ENCODE results near the gene CLMN.

Gene CLMN

DNA sequence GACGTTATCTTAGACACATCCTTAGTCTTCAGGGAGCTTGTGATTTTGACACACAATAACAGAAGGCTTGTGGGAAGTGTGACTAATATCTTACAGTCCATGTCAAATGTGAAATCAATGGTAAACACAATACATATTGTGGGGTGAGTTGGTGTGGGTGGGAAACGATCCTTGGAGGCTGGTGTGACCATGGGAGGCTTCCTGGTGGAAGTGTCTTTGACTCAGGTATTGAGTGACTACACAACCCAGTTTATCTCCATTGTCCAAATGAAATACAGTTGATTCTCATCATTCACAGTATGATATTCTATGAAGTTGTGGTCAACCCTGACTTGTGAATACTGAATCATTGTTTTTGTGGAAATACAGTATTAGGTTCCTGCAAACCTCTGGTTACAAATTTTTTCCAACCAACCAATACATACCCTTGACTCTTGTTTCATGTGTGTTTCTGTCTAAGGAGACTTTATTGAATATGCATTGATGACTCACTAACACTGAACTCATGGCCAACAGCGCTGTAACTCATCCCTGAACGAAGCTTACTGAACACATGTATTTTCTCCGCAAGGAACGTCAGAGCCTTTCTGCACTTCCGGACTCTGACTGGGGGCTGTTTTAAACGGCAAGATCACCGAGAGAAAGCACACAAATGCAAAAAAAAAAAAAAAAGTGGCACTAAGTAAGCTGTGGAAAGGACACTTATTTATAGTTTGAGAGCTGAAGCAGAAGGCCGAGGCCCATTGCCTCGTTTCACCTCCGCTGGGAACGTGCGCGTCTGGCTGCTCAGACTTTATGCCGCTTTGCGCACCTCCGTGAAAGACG is 59.0 kb downstream of the CLMN start:
- DNase-seq: no peak

DNA sequence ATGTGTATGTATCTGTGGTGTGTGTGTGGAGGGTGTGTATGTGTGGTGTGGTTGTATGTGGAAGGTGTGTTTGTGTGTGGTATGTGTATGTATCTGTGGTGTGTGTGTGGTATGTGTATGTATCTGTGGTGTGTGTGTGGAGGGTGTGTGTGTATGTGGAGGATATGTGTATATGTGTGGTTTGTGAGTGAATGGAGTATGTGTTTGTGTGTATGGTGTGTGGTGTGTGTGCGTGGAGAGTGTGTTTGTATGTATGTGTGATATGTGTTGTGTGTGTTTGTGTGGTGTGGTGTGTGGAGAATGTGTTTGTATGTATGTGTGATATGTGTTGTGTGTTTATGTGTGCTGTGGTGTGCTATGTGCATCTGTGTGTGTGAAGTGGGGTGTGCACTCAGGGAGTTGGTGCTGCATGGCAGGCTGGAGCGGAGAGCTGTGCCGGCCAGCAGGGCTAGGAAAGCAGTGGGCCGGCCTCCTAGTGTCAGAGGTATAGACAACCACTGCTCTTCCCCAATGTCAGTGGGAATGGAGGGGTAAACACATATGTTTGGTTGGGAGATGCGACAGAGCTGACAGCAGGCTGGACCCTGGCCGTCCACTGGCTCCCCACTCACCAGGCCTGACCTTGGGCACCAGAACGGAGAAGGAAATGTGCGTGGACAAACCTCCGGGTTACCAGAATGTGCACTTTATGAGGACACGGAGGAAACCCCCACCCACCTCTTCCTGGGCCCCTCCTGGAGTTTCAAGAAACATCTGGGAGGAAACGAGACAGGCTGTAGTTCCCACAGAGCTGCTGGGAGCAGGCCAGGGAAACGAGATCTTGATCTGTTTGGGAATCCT is 60.7 kb downstream of the CLMN start:
- no peak for DNase-seq

DNA sequence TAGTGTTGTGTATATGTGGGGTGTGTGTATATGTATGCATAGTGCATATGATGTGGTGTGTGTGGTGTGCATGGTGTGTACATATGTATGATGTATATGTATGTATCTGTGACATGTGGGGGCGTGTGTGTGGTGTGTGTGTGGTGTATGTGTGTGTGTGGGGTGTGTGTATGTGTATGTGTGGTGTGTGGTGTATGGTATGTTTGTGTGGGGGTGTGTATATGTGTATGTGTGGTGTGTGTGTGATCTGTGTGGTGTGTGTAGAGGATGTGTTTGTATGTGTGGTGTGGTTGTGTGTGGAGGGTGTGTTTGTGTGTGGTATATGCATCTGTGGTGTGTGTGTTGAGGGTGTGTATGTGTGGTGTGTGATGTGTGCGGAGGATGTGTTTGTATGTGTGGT is 61.6 kb downstream of the CLMN start:
- no peak for DNase-seq

DNA sequence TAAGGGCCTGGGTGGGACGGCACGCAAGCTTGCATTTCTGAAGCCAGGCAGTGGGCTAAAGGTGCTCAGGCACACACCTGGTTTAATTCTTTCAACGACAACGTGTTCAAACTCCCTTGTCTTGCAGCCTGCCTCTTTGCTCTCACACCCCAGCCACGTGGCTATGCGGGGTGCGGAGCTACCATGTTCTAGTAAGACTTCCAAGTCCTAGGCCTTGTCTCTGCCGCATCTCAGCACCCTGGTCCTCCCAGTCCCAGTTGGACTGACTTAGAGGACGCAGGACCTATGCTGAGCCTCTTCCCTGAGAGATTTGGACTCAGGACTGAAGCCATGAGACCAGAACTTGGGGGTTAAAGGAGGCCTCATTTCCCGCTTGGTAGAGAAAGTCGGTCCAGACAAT is 62.2 kb downstream of the CLMN start:
- no peak for DNase-seq

DNA sequence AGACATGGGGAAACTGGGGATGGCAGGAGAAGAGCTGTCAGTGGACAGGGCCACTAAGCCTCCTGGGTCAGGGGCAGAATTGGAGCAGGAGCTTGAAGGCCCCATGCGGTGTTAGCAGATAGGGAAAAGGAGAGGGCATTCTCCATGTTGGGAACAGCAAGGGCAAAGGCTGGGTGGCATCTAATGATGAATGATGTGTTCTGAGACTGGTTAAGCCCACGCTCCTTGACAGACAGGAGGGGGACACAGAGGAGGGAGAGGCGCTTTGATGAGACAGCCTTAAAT is 63.0 kb downstream of the CLMN start:
- DNase-seq: no peak

DNA sequence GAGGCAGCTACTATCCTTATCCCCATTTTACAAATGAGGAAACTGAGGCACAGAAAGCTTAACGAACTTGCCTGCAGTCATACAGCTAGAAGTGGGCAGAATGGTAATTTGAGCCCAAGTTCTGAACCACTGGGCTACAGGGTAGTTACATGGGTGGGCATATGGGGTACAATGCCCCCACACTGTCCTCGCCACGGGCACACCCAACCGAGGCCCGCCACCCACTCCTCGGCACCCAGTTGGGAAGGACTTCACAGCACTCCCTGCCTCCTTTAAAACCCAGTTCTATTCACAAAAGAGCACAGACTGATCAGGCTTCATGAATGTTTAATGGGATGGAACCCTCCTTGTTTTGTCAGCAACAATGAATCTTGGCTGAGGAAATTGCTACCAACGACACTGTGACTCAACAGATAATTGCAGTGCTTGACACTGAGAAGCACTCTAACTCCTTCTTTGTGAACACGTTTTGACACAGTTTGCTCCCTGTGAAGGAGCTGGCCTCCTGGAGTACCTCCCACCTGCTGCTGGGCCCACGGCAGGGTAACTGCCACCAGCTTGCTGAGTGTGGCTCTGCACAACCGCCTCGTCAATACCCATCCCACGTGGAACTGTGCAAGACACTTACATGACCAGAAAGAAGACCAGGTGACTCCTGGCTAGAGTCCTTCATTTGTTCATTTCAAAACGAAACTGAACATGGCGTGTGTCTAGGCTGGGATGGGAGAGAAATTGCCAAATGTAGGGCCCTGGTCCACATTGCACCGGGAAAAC is 63.5 kb downstream of the CLMN start:
- no peak for DNase-seq

DNA sequence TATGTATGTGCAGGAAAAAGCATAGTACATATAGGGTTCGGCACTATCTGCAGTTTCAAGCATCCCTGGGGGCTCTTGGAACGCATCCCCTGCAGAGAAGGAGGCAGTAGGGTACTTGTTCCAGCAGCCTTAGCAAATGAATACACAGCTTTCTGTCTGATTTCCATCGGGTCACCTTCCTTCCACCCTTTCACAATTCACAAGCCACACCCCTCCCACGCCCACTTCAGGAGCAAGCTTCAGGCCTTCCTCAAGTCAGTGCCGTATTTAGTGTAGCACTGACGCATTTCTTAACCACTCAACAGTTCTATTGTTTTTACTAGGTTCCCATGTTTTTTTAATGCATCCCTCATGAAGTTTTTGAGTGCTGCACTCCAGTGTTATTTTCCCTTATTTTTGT is 64.2 kb downstream of the CLMN start:
- peak in 1 of 2 donors; percentile 44 for DNase-seq

DNA sequence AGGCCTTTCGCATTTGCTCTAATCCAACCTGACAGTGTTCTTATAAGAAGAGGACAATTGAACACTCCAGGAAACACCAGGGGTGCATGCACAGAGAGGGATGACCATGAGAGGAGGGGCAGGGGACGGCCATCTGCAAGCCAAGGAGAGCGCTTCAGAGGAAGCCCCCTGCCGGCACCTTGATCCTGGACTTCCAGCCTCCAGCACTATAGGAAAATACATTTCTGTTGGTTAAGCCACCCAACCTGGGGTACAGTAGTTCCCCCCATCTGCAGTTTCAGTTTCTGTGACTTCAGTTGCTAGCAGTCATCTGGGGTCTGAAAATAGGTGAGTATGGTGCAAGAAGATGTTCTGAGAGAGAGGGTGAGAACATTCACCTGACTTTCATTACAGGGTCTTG is 64.7 kb downstream of the CLMN start:
- DNase-seq: no peak

DNA sequence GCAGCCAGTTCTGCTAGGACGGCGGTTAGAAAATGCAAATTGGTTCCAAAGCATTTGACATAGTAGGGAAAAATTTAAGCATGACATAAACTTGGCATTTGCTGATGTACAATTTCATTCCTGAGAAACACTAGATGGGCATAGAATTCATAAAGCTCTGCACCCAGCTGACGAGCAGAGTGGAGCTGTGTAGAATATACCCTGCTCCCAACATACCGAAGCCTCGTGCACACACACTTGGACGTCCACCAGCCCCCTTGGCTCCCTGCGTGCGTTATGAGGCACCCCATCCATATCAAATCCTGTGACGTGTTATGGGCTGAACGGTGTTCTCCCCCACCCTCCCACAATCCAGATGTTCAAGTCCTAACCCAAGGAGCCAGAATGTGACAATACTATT is 65.4 kb downstream of the CLMN start:
- no peak for DNase-seq

DNA sequence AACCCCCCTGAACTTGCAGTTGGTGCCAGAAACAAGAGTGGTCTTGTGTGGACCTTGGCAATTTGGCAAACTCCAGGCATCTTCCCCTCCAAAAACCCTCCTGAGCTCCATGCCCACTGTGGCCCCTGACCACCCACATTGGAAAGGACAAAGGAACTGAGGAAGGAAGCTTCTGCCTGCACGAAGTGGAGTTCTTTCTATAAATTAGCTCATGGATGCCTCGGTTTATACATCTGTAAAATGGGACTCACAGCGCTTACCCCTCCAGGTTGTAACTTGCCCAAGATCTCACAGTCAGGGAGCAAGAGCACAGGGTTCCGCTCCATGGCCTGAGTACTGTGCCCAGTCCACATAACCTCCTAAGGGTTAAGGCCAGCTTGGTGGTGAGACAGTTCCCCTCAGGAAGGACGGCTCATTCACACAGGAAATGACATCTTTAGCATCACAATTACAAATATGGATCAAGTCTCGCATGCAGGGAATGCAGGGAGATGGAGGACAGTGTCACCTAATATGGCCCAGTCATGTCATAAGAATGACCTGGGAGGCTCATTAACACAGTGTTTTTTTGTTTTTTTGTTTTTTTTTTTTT is 66.6 kb downstream of the CLMN start:
- no peak for DNase-seq

DNA sequence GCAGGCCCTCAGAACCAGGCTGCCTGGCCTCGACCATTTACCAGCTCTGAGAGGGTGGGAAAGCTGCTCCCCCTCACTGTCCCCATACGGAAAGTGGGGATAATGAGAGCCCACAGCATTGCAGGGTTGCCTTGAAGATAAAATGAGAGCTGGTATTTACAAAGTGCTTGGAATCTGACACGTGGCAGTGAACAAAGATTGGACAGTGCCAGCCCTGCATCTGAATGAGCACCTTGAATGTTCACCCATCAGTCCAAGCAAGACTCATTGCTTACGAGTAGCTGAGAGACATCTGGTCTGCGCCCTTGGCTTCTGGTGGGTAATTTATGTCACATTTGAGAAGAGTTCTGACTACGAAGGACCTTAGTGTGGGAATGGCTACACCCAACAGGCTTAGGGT is 67.5 kb downstream of the CLMN start:
- DNase-seq: no peak

DNA sequence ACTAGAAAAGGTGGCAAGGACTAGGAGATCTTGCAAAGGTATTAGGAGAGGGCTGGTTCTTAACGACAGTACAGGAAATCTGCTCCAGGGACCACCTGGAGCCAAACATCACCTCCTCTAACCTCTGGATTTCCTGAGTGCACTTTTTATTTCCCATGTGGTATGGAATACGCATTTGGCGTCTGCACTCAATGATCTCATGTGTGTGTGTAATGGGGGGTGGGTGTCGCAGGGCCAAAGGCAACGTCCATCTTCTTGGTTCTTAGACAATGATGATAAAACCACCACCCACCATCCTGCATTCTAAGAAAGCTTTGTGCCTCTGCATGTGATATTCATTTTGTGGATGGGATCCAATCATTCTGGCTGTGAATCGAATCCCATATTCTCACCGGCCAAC is 68.8 kb downstream of the CLMN start:
- DNase-seq: no peak

DNA sequence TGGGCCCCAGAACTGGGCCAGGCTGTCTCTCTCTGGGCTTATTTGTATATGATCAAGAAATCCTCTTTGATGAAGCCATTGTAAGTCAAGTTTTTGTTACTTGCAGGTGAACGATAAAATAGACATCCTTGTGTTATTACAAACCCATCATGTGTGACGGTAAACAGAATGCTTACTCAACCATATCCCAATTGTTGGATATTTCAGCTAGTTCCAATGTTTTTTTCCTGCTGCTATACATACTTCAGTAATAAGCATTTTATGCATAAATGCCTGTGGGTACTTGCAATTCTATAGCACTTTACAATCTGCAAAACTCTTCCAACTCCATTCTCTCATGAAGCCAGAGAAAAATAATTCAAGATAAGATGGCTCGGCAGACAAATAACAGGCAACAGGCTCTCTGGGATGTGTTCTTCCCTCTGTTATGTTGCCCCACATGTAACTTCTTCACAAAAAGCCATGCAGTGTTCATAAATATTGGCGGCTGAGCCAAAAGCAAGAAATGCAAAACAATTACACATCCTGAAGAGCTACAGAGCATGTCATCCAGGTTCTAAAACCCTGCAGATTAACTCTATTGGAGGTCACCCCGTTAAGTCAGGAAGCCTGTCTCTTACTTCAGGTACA is 69.5 kb downstream of the CLMN start:
- no peak for DNase-seq

DNA sequence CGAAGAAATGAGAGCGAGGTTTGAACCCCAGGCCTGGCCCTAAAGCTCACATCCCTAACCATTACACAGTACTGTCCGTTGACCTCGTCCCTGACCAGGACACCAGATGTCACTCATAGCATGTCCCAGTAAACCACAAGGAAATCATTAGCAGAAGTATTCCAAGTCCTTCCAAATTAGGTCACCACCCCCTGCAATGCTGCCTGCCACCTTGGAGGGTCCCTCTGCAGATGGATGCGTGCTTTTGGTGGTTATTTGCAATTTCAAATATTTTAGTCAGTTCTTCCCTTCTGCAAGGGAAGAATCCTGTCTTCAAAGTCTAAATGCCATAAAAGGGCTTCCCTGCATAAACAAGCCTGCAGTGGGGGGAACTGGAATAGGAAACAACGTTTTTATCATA is 71.3 kb downstream of the CLMN start:
- DNase-seq: no peak

DNA sequence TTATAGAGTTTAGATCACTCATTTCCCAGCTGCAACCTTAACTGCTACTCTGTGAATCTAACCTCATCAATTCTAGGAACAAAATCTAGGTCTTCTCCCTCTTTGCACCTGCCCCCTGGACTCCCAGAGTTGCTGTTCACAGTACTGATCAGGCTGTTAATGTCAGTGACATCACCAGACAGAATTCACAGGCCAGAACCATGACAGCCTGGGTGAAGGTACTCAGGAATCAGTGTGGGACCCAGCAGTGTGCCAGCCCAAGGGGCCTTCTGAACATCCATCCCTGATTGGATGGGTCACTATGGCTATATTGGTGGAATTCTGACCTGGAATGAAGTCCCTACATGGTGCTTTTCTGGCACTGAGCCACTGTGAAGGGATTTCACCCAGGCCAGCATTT is 72.8 kb downstream of the CLMN start:
- DNase-seq: no peak

DNA sequence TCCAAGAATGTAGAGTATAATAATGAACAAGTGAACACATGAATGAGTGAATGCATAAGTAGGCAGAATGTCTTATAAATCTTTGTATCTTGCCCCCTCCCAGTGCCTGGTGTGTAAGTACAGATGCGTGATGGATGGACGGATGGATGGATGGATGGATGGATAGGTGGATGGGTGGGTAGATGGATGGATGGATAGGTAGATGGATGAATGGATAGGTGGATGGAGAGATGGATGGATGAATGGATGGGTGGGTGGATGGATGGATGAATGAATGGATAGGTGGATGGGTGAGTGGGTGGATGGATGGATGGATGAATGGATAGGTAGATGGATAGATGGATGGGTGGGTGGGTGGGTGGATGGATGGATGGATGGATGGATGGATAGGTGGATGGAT is 74.4 kb downstream of the CLMN start:
- DNase-seq: no peak

DNA sequence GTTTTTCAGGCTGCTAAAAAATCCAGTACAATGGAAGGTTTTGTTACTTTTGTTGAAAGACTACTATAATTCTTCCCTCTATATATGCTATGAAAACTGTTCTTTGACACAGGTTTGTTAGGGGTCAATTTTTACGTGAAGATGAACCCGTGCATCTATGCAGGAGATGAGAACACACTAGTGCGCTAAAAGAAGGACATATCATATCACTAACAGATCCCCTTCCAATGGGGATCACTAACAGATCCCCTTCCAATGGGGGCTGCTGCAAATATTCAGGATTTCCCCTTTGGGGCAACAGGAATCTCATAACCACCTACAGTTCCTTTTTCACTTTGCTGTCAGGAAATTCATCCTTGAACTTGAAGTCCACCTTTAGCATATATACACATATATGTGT is 75.1 kb downstream of the CLMN start:
- no peak for DNase-seq

DNA sequence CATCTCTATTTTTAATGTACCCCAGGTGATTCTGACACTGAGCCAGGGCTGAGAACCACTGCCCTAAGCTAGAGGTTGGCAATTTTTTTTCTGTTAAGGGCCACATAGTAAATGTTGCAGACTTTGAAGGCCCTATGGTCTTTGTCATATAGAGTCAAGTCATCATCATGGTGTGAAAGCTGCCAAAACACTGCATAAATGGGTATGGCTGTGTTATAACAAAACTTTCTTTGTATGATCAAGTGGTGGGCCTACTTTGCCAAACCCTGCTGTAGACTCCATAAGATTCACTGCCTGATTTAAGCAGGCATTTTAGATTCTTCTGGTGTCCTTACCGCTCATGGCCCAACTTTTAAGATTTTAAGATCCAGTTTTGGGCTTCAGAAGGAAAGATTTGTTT is 76.8 kb downstream of the CLMN start:
- DNase-seq: no peak

DNA sequence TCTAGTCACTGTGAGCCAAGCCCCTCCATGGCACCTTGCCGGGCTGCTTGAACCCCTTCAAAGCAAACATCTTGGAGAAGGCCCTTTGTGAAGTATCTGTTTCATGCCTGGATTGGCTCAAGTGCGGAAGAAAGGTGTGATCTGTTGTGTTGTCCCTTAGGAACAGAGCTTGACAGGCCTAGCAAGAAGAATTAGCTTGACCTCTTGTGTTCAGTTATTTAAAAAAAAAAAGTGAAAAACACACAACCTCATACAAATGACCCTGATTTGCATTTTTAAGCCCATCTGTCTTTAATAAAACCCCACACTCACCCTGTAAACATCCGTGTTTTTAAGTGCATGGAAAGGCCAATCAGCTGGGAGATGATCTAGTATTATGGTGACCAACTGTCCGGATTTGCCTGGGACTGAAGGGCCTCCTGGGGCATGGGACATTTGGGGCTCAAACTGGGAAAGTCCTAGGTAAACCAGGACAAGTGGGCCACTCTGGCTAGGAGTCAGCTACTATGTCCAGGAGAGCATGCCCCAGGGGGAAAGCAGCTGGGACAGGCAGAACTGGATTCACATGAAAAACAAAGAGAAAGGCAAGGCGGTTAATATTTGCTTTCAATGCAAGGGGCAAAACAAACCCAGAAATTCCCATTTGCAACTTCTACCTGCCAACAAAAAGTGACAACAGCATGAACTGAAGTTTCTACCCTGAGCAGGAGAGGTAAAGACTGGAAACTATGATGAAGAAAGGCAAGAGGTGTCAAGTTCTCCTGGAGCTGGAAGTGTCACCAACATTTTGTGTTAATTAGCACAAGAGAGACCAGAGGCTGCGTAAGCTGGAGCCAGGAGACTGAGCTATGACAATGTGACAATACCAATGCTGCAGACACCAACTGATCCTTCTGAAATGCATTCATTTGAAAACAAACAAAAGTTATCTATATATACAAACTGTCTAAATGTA is 78.6 kb downstream of the CLMN start:
- DNase-seq: no peak

DNA sequence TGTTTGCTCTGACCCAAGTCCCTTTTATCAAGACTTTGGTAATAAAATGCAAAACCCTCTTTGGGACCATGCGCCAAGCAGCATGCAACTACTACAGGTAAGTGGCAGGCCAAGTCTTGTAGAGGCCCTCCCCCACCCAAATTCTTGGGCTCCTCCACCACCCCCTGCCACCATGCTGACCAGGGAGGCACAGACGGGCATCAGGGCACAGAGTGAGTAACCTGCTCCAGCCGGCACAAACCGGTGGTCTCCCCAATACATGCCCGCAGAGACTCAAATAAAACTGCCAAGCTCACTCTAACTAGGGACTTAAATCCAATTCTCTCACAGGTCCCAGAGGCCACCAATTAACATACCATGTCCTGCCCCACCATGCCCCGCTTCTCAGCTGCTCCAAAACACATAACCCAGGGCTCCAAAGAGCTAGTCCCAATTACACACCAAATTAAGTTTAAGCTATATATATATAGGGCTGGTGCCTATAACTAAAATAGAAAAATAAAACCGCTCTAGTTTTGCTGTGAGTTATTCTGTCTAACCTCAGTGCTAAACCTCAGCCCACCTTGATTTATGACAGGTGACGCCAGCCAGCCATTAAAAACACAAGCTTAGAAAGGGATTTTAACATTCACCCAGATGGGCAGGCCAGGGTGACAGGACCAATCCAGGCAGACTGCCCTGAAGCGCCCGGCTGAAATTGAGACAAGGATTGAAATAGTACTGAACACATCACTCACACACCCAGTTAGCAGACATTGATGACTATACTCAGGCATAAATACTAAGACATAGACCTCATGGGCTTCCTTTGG is 81.0 kb downstream of the CLMN start:
- no peak for DNase-seq

DNA sequence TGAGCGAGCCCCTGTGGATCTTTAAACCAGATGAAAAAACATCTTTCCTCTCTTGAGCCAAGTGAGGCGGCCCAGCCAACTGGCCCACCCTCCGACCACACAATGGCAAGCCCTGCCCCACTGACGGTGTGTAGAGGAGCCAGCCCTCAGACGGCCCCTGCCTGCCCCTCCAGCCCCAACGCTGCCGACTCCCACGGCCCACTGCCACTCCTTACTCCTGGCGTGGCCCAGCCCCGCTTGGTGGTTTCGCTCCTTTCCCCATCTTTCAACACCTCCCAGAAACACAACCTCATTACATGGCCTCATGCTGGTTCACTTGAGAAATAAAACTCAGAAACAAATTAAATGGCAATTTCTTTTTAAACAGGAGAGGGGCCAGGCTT is 81.8 kb downstream of the CLMN start:
- no peak for DNase-seq

Data from CD4-positive, alpha-beta T cell treated with Interferon alpha-2 for 1 hour (primary cell).